SHP77 (cell line): ENCODE data around the gene ITPR2.
"Not testable (repeated sequence)": the region's sequence is repeated elsewhere in the genome, so short reads cannot be mapped to it uniquely, and the experiment has no call there.

Experiments used
- DNase-seq, 2 experiments: peaks; one replicate each; lab custom pipeline; 2025; lab: John Stamatoyannopoulos, UW

ITPR2 gene

DNA sequence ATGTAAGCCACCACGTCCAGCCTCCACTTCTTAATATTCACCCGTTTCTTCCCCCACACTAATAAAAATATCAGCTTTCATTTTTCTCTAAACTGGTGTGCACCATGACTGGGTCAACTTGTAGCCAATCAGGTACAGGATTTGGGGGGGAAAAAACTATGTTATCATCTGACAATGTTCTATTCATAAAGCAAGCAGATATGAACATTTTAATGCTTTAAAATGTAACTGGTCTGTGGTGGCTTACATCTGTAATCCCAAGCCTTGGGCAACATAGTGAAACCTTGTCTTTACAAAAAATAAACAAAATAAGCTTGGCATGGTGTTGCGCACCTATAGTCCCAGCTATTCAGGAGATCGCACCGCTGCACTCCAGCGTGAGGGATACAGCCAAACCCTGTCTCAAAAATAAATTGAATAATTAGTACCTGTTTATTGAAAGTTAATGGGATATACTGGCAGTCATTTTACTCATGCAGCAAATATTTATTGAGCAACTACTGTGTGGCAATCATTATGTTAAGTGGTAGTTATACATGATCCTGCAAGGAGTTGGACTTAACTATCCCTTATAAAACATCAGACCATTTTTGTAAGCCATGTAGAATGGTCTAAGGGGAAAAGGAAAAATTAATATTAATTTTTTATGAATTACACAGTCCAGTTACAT is 15.3 kb upstream of the ITPR2 start:
- DNase-seq, result no peak

- DNase-seq, result no peak
These were observed 14.4 kb upstream of the ITPR2 start for GRCh38 chr12:26847431-26847830.

GRCh38 chr12:26846416-26846815 is 13.4 kb upstream of the ITPR2 start:
- no peak for DNase-seq

DNA sequence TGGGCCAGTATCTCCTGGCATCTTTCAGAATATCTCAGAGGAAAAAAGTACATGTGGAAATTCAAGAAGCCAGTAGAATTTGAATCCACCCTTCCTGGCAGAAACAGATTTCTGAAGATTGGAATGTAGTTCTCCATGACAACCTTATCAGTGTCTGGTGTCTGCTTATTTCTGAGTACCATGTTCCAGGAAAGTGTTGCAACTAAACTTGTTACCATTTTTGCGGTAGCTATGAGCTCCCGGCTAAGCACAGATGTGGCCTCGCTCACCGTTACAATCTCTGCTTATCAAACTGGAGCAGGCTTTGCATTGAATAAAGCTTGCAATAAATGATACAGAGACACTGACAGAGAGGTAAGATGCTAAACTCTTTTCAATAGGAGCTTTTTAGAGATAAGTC is 13.0 kb upstream of the ITPR2 start:
- DNase-seq, result no peak

DNA sequence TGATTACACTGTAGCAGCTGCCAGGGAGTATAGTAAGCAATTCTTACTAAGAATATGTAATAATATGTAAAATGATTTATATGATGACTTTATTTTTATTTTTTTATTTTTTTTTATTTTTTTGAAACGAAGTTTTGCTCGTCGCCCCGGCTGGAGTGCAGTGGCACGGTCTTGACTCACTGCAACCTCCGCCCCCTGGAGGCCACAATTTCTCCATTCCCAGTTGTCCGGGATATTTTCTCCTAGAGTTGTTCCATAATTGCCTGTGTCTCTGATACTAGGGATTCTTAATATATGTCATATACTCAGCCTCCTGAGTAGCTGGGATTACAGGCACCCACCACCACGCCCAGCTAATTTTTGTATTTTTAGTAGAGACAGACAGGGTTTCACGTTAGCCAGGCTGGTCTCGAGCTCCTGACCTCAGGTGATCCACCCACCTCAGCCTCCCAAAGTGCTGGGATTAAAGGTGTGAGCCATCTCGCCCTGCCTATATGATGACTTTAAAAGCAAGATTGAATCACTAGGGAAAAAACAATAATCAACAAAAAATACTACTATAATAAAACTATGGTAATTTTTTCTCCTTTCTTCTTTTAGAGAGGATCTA is 12.2 kb upstream of the ITPR2 start:
- peak in 1 of 2 experiments; percentile 15 for DNase-seq

- no peak for DNase-seq
These were observed 10.3 kb upstream of the ITPR2 start for GRCh38 chr12:26843311-26843710.

DNA sequence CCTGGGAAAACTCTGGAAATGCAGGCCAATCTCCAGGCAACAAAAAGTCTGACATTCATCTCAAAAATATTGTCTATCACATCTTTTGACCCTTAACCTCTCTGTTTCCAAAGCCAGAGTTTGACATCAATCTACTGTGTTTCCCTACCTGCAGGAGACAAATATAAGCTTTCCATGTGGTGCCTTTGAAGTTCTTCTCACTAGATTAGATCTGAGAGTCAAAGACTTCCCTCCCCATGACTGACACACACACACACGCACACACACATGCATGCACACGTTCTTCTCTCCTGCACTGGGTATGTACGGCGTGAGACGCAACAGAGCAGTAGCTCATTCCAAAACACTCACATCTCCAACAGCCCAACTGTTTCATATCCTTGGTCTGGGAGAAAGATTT is 8.1 kb upstream of the ITPR2 start:
- no peak for DNase-seq

DNA sequence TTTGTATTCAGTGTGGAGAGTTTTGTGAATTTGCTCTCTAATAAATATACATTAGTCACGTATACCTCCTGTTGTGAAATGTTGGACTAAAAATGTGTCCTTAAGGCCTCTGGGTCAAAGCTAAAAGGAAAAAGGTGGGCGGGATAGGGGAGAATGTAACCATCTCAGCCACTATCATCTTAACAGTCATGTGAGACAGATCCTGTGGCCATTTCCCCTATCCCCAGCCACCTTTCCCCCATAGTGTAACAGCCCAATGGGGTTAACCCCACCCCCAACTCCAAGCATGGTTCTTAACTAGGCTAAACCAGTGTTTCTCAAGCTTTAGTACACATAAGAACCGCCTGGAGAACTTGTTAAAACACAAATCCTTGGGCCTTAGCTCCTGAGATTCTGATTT is 6.5 kb upstream of the ITPR2 start:
- no peak for DNase-seq

GRCh38 chr12:26838888-26839416 is 6.0 kb upstream of the ITPR2 start:
- DNase-seq, result no peak

DNA sequence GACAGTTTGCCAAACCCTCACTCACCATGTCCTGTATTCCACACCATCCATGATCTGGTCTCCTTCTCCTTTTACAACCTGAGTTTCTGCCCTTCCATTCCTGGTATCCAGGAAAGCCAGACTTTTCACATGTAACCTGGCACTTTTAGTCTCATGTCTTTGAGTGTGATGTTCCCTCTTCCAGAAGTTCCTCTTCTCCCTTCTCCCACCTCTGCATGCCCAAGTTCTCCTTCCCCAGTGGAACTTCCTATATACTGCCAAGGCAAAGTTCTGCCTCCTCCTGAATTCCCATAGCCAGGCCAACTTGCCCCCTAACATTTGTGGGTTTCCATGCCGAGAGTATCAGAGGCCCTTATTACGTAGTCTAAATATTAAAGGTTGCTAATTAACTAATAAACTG is 3.2 kb upstream of the ITPR2 start:
- no peak for DNase-seq

- not testable (repeated sequence) for DNase-seq
These were observed 1.6 kb upstream of the ITPR2 start for GRCh38 chr12:26834503-26835060.

DNA sequence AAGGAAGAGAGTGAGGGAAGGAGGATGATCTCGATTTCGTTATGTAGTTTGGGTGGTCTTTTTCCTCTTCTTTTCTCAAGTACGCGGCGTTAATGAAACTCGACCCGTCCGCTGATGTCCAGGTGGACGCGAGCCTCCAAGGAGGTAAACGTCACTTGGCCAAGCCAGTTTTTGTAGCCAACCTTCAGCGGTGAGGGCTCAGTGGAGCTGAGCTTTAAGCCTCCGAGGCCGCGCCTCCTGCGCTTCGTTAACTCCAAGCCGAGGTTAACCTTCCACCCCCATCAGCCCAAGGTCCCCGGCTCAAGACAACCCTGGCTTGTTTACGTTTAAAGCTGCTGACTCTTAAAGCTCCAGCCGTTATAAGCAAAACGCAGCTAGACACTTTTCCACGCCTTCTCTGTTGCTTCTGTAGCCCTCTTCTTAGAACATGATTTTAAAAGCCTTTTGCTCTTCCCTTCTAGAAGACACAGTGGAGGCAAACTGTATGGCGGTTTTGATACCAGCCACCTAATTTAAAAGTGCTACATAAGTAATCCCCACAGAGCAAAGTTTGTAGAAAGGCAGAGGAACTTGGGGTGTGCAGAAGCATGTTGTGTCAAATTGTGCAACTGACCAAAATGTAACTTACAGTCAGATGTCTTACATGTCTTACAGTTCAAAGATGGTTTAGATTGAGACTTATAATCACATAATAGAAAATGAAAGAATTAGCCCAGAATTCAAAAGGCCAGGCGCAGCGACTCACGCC is 923 bp upstream of the ITPR2 start:
- peak; percentile 34 to 70 for DNase-seq

DNA sequence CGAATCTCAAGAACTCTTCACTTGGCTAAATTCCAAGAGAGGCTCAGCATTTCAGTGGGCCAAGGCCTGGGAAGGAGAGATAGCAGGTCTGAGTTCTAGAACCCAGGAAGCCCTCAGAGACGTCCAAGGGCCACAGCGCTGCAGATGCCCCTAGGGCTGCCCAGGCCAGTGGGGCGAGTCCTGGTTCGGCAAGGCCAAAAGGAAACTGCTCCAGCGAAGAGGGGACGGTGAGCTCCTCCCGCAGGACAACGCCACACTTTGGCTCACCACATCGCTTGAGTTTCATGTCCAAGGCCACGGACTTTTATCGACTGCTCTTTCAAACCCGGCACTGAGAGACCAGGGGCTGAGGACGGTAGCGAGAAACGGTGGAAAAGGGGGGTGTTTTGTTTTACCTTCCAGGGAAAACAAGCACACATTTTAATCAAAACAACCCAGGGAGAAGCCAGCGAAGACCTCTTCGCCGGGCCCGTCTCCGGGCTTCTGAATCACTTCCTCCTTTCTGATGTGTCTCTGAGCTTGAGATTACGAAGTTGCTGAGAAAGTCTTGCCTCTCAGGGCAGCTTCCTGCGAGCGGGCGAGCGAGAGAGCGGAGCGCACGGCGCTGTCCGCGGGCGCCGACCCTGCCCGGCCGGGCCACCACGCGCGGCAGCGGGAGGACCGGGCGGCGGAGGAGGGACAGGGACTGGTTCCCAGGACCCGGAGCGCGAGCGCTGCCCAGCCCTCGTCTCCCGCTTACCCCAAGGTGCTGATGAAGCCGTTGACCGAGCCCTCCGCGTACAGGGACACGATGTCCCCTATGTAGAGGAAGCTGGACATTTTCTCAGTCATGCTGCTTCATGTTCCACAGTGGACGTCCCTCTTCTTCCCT is 808 bp downstream of the ITPR2 start:
- peak; percentile 62 to 77 for DNase-seq

- no peak for DNase-seq
These were observed 2.0 kb downstream of the ITPR2 start for GRCh38 chr12:26830783-26831551.

GRCh38 chr12:26830363-26830762 is 2.6 kb downstream of the ITPR2 start:
- DNase-seq, result no peak

DNA sequence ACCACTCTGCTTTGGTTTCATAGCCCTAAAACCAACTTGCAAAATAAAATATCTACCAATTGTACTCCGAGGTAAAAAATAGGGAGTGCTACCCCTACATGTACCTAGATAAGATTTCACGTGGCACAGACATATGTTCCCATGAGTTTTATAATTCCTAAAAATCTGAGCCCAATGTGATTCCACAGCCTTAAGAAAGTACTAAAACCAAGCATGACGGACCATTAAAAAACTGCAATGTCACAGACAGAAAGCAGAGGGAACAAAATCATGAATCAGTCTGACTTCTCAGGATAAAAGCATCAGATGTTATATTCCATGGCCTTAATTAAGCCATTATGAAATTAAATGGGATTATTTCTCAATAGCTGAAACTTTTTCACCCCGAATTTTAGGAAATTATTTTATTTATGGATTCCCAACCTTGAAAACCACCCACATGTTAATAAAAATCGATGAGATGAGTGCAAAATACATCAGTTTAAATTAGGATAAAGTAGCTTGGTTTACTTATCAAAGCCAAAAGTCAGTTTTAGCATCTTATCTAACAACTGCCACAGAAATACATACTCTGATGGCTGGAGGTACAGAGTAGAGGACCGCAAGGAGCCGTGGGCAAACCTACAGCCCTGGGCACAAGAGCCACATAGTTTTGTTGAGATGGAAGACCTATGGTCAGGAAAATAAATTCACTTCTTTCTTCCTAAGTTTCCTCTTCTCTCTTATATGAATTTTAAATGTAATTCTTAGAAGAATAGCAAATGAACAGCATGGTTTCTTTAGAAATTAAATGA is 4.5 kb downstream of the ITPR2 start:
- DNase-seq, result no peak

- DNase-seq, result no peak
These were observed 6.6 kb downstream of the ITPR2 start for GRCh38 chr12:26826437-26826836.

- DNase-seq, result no peak
These were observed 7.5 kb downstream of the ITPR2 start for GRCh38 chr12:26825459-26826016.

GRCh38 chr12:26823390-26823789 is 9.6 kb downstream of the ITPR2 start:
- no peak for DNase-seq

DNA sequence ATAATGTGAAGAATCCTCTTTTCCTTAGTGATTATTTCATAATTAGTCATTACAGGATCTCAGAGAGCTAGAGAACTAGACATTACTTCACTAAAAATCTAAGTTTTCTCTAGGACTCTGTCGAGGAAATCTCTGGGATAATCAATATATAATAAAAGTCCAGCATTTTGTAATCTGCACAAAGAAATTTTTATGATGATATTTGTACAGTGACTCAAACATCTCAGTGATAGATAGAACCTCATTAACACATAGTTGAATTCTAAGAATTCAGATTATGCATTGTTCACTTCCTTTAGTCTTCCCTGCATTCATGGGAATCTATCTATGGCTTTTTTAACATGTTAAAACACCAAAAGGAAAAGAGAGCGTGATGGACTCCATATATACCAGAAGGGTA is 11.0 kb downstream of the ITPR2 start:
- no peak for DNase-seq
